ENCODE measurements around the gene ENO1.

The ENO1 gene

GRCh38 chr1:8870616-8871538 is 7.6 kb downstream of the ENO1 start:
- peak; percentile 64 to 75 for DNase-seq

DNA sequence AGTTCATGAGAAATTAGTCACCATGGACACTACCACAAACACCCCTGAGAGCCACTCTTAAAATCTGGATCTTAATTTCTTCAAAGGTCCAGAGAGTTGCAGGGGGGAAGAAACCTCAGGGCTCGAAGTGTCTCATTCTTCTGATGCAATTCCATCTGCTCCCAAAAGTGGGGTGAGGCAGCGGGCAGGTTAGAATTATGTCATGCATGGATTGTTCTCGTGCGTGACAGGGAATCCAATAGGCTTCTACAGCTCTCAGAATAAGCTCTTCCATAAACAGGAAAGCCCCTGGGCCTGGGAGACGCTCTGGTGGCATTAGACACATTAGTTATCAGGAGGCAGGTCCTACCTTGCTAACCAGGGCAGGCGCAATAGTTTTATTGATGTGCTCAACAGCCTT is 8.4 kb downstream of the ENO1 start:
- DNase-seq: no peak

DNA sequence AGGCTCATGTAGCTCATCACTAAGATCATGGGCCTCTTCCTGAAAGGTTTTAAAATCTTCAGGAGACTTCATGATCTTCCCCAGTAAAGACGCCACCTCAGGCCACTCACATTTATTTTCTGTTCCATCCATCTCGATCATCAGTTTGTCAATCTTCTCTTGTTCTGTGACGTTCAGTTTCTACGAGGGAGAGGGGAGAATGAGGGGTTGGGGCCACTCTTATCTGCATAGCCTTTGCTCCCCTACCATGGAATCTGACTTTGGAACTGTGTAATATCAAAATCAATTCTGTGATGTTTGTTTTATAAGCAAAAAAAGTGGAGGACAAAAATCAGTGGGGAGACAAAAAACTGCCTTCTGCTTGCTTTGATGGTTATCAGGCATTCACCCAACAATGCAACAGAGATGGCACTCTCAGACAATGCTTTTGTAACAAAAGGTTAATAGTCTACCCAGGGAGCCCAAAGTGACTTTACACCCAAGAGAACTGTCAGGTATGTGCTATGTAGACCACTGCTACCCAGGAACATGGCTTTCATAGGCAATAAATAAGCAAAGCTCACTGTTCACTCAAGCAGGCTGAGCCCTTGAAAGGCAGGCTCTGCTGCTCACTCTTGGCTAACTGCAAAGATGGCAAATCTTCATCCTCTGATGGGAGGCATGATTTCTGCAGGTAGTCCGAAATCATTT is 10.5 kb downstream of the ENO1 start:
- no peak for DNase-seq

- DNase-seq: no peak
Observed at GRCh38 chr1:8866792-8867415, 11.6 kb downstream of the ENO1 start.

DNA sequence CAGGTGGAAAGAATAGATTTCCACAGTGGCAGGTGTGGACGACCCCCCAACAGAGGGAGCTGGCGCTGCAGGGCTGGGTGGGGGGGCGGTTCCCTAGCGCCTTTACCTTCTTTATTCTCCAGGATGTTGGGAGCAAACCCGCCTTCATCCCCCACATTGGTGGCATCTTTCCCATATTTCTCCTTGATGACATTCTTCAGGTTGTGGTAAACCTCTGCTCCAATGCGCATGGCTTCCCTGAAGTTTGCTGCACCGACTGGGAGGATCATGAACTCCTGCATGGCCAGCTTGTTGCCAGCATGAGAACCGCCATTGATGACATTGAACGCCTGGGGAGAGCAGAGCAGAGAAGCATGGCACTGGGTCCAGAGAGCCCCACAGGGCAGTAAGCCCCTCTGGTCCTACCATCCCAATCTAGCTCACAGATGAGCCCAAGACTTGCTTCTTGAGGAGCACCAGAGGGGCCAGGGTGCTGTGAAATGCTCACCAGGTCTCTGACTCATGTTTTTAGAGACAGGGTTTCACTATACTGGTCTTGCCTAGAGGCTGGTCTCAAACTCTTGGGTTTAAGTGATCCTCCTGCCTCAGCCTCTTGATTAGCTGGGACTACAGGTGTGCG is 12.2 kb downstream of the ENO1 start:
- DNase-seq: no peak

- no peak for DNase-seq
Observed at GRCh38 chr1:8864713-8865344, 13.7 kb downstream of the ENO1 start.

GRCh38 chr1:8863794-8864233 is 14.7 kb downstream of the ENO1 start:
- no peak for DNase-seq

- no peak for DNase-seq
Observed at GRCh38 chr1:8863138-8863537, 15.3 kb downstream of the ENO1 start.

DNA sequence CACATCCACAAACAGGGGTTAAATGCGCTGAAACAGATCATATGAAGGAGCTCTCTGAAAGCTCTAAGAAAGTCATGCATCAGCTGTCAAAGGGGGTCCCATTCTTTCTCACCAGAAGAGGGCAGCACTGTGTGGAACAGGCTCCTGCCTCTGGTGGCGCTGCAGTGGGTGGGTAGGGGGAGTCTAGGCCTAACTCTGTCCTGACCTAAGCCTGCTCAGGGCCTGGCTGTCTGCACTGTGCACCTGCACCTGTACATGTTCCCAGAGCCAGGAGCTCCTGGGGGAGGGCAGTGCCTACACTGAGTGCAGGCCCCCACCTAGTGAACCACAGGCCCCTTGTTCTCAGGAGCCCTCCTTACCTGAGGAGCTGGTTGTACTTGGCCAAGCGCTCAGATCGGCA is 16.0 kb downstream of the ENO1 start:
- peak in 1 of 2 donors; percentile 33 for DNase-seq

GRCh38 chr1:8860738-8861516 is 17.6 kb downstream of the ENO1 start:
- DNase-seq: no peak

- DNase-seq: peak; percentile 61 to 65
Observed at GRCh38 chr1:8858888-8859706, 19.4 kb downstream of the ENO1 start.

- DNase-seq: no peak
Observed at GRCh38 chr1:8858112-8858668, 20.3 kb downstream of the ENO1 start.

DNA sequence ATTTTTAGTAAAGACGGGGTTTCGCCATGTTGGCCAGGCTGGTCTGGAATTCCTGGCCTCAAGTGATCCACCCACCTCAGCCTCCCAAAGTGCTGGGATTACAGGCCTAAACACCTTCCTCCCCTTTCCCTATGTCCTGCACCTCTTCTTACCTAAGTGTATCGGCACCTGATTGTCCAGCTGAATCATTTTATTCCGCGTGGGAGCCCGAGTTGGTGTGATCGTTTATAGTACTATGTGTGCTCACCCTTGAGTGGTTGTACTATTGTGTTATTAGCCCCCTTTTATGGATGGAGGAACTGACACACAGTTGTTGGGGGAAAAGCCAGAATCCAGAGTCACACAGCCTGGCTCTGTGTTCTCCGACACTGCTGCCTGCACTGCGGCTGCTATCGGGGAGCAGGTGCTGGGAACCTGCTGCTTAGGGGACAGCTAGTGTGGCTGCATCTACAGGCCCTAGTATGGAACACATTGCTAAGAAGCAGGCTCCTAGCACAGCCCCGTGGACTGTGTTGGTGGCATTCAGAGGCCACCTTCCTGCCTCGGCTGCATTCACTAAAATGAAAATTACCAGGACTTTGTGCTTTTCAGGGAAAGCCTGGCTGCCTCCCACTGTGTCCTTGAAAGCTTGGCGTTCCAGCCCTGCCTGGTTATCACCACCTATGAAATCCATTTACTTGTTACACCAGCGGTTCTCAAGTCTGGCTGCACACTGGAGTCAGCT is 21.6 kb downstream of the ENO1 start:
- no peak for DNase-seq

GRCh38 chr1:8854240-8854639 is 24.2 kb downstream of the ENO1 start:
- no peak for DNase-seq

DNA sequence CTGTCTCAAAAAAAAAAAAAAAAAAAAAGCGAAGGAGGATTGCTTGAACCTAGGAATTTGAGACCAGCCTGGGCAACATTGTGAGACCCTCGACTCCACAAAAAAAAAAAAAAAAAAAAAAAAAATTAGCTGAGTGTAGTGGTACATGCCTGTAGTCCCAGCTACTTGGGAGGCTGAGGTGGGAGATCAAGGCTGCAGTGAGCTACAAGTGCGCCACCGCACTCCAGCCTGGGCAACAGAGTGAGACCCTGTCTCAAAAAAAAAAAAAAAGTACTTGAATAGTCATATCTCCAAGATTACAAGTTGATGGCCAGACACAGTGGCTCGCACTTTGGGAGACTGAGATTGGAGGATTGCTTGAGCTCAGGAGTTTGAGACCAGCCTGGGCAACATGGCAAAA is 27.4 kb downstream of the ENO1 start:
- DNase-seq: no peak

DNA sequence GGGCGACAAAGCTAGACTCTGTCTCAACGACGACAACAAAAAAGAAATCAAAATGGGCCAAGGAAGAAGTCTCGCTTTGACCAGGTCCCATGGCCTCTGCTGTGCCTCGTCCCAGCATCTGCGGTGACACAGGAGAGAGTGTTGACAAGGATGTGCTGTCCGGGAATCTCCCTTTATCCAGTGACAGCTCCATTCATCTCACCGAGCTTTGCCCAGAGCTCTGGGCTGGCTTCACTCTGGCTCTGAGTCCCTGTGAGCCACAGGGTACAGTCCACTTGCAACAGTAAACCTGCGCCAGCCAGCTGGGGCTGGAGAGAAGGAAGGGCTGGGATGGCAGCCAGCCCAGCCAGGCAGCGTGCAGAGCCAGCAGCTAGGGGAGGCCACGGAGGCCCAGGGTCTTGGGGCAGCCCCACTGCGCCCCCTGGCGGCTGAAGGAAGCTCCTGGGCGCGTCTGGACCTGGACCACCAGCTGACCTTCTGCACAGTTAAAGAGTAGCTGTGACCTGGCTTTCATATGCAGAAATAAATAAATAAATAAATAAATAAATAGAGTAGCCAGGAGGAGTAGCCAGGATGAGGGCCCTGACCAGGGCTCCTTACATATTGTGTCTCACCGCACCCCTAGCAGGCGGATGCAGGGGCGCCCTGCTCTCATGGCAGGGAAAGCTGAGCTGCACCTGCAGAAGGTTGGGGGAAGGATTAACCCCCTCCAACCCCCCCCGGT is 29.7 kb downstream of the ENO1 start:
- peak; percentile 69 to 71 for DNase-seq

GRCh38 chr1:8847990-8848389 is 30.5 kb downstream of the ENO1 start:
- DNase-seq: no peak

DNA sequence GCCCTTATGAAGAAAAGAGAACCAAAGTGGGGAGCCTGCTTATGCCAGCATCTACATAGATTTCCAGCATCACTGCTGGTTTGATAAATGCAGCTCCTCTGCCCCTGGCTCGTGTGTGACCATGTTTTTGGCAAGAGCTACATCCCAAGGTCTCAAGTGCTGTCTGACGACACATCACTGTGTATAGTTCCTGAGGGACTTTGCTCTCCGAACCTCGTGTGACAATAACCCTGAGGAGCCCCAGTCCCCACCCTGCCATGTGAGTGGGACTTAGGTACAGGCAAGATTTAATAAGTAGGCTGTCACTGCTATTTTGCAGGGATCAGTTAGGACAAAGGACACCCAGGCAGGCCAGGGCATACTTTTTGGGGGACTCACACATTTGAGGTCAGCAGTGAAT is 32.2 kb downstream of the ENO1 start:
- no peak for DNase-seq
